ENCODE data around the gene AP1M1. TPM values are rescaled to one million over a fixed set of nuclear protein-coding genes. Genes with fewer than 3 reads are reported as not detected.

AP1M1 gene
- total RNA-seq, 4 donors from 2014 or later = 84.9 to 108 (median 88.4) TPM

Small RNAs within 50 kb of the gene (small RNA-seq; reads per million reads assigned to genes)
- gene RF00017 = not detected

Other genes starting within 250 kb of the AP1M1 start
- gene OR10H4, start 248.9 kb upstream of the AP1M1 start, total RNA-seq = not detected
- gene TPM4, start 121.4 kb upstream of the AP1M1 start, total RNA-seq = 100 to 1,000 TPM; 229 to 393 (median 299) TPM
- 10 to 100 TPM; 31.3 to 59.7 (median 35.6) TPM for gene RAB8A, start 86.0 kb upstream of the AP1M1 start, total RNA-seq
- 1 to 10 TPM in 2 of 4 donors, under 1 TPM in 2; 0.38 to 1.5 (median 0.82) TPM for gene HSH2D, start 54.2 kb upstream of the AP1M1 start, total RNA-seq
- gene CIB3, start 24.4 kb upstream of the AP1M1 start, total RNA-seq = not detected
- gene FAM32A, start 12.5 kb upstream of the AP1M1 start, total RNA-seq = 10 to 100 TPM; 65.7 to 78.6 (median 77.6) TPM
- 10 to 100 TPM; 17.8 to 70.6 (median 27.9) TPM for gene KLF2, start 126.9 kb downstream of the AP1M1 start, total RNA-seq

Data from subcutaneous adipose tissue (tissue), 4 donors.